HG03571 (cell line): ENCODE results near the gene SNRNP25.
"Not testable (repeated sequence)": the region's sequence is repeated elsewhere in the genome, so short reads cannot be mapped to it uniquely, and the experiment has no call there.

Source experiments
- ATAC-seq: cut with Tn5 transposase; IDR thresholded peaks from one replicate; pipeline ENCODE4 v1.9.1; 2021; ENCODE audit not compliant: unreplicated experiment

The SNRNP25 gene

DNA sequence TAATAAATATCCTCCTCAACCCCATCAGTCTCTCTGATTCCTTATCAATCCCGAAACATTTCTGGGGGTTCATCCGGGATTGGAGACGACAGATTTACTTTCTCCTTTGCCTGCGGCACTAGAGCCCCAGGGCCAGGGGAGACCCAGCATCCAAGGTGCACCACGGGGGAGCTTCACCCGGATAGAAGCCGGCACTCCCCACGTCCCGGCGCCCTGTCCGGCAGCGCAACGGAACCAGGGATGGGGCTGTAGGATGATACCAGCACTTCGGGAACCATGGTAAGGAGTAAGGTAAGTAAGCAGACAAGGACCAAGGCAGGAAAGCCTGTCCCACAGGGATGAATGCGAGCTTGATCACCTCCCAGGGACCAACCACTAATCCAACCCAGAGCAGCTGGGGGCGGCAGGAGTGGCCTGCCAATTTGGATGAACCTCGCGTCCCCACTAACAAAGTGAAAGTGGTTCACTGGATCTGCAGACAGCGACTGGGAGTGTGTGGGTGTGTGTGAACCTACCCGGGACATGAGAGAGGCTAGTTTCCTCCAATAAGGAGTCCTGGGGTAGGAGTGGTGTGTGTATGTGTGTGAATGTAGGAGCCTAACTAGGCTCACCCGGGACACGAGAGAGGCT is 12.1 kb upstream of the SNRNP25 start:
- no peak for ATAC-seq

GRCh38 chr16:42069-42457 is 11.6 kb upstream of the SNRNP25 start:
- ATAC-seq: no peak

DNA sequence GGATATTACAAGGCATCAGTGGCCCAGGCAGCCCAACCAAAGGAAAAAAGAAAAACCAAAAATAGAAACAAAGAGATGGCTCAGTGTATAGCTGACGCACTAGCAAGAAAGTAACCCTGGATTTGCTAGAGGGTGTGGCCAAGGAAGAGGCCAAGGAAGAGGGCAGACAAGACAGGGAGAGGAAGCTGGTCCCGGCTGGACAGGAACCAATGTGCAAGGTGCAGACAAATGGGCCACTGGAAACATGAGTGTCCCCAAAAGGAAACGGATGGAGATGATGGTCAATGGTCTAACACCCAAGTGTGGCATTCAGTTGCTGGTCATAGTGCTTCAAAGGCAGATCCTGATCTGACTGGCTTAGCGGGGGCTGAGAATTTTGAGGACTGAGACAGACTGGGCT is 10.9 kb upstream of the SNRNP25 start:
- ATAC-seq: no peak

DNA sequence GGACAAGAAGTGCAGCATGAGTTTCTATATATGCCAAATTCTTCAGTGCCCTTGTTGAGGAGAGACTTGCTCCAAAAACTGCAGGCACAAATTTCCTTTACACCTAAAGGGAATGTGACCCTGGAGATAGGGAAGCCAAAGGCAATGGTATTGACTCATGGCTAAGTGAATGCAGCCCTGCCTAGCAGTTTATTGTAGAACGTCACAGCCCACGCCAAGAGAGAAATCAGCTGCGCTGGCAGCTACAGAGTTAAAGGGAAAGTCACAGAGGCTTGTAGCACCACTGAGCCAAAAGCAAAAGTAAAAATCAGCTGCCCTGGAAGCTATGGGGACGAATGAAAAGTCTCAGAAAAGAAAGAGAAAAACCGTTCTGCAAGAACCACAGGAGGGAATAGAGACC is 10.3 kb upstream of the SNRNP25 start:
- ATAC-seq: no peak

DNA sequence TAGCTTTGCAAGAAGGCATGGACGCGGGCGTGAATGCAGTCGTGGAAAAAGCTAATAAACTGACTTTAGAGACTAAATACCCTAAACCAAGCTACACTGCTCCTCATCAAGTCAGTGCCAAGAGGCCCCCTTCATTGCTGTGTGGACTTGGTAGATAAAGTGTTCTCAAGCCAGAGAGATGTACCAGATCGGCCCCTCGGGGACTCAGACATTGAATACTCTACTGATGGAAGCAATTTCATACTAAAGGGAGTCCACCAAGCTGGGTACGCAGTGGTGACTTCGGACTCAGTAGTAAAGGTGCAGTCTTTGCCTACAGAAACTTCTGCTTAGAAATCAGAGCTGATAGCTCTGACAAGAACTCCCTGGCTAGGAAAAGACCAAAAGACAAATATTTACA is 9.0 kb upstream of the SNRNP25 start:
- ATAC-seq: no peak

- ATAC-seq: no peak
Observed at GRCh38 chr16:45454-45853, 8.2 kb upstream of the SNRNP25 start.

DNA sequence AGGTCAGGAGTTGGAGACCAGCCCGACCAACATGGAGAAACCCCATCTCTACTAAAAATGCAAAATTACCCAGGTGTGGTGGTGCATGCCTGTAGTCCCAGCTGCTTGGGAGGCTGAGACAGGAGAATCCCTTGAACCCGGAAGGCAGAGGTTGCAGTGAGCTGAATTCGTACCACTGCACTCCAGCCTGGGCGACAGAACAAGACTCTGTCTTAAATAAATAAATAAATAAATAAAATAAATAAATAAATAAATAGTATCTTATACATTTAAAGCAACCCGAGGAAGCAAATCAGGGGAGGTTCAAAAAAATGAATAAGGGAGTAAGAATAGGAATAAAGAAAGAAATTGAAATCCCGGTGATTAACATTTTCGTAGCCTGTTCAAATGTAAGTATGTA is 7.1 kb upstream of the SNRNP25 start:
- not testable (repeated sequence) for ATAC-seq

- no peak for ATAC-seq
Observed at GRCh38 chr16:47234-47633, 6.4 kb upstream of the SNRNP25 start.

DNA sequence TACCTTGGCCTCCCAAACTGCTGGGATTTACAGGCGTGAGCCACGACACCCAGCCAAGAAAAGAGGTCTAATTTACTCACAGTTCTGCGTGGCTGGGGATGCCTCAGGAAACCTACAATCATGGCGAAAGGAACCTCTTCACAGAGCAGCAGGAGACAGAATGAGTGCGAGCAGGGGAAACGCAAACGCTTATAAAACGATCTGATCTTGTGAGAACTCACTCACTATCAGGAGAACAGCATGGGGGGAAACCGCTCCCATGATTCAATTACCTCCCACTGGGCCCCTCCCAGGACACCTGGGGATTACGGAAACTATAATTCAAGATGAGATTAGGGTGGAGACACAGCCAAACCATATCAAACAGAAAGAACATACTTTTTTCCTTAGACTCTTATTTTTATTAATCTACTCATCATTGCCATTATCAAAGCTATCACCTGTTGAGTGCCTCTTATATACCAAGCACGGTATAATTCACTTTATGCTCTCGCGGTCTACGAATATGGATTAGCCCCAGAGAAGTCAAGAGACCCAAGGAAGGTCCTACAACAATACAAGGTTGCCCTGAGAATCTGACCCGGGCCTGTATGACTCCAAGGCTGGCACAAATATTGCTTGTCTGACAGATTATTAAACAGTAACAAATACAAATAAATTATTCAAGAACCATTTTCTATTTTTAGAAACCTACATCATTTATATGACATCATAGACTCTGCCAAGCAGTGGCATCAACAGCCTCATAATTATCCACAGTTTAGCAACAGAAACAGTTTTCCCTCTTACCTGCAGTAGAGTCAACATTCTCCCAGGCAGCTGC is 2.6 kb upstream of the SNRNP25 start:
- ATAC-seq: no peak

DNA sequence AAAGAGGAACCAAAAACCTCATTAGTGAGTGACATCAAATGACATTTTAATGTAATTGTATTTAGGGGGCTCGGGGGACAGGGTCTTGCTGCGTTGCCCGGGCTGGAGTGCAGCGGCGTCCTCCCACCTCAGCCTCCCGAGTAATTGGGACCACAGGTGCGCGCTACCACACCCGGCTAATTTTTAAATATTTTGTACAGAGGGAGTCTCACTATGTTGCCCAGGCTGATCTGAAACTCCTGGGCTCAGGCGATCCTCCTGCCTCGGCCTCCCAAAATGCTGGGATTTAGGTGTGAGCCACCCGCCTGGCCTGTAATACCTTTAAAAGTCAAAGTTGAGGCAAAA is 581 bp downstream of the SNRNP25 start:
- no peak for ATAC-seq

DNA sequence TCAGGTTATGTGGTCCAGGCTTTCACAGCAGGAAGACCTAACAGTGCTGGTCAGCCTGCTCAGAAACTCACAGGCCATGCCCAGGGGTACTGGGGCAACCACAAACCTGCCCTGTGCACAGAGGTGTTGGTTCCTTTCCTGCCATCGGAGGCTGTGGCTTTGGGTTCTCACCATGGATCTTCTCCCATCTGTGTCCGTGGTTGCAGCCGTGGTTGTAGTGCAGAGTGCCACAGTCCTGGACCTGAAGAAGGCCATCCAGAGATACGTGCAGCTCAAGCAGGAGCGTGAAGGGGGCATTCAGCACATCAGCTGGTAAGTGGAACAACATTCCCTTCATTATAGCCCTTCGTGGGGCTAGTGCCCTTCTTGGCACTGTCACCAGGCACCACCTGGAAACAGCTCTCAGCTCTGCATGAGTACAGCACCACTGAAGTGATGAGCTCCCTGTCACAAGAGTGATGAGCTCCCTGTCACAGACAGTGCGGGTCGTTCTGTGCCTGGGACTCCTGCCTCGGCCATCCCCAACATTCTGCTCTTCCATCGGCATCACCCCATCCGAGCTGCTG is 2.0 kb downstream of the SNRNP25 start:
- no peak for ATAC-seq

- ATAC-seq: no peak
Observed at GRCh38 chr16:56231-56927, 2.8 kb downstream of the SNRNP25 start.

- no peak for ATAC-seq
Observed at GRCh38 chr16:57711-58110, 4.1 kb downstream of the SNRNP25 start.

DNA sequence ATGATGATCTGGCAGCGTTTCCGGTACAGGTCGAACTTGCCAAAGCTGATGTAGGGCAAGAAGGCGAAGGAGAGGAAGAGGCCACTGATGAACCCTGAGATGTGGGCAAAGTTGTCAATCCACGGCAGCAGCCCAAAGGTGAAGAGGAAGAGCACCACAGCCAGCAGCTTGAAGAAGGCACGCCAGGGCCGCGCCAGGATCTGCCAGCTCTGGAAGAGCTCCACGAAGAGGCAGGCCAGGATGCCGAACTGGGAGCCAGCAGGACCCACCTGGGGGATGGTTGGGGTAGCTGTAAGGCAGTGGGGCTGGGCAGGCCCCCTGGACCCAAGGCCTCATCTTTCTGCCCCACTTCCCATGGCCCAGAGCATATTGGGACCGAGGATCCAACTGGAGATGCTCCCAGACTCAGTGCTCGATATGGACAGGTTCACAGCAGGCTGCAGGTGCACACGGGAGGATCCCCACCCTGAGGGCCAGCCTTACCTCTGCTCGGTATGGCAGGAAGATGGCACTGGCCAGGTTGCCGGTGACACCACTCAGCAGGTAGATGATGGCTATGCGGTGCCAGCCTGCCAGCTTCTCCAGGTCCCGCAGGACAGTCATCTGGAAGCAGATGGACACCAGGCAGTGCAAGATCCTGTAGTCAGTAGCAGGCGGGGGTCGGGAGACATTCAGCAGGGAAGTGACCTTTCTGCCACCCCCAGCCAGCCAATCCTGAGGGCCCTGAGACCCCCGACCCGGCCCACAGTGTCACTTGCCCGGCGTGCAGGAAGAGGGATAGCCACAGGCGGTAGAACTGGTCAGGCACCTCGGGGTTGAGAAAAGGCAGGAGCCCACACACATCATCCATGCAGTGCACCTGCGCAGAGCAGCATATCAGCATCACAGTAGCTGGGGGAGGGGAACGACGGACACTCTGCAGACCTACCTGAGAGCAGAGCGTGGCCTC is 5.1 kb downstream of the SNRNP25 start:
- no peak for ATAC-seq

GRCh38 chr16:59440-60059 is 5.9 kb downstream of the SNRNP25 start:
- no peak for ATAC-seq

DNA sequence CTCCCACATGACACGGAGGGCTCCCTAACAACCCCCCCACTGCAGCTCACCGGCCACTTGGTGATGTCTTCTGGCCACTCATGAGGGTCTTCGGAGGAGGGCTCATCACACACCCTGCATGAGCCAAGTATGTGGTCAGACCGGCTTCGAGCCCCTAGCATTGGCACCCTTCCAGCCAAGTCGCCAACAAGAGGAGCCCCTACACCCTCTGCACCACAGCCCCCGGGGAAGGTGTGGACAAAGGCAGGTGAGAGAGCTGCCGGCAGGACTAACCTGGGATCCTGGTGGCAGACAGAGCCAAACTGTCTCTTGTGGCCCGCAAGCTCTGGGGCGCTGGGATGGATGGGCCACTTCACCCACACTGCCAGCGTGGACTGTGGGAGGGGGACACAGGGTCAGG is 6.5 kb downstream of the SNRNP25 start:
- no peak for ATAC-seq

DNA sequence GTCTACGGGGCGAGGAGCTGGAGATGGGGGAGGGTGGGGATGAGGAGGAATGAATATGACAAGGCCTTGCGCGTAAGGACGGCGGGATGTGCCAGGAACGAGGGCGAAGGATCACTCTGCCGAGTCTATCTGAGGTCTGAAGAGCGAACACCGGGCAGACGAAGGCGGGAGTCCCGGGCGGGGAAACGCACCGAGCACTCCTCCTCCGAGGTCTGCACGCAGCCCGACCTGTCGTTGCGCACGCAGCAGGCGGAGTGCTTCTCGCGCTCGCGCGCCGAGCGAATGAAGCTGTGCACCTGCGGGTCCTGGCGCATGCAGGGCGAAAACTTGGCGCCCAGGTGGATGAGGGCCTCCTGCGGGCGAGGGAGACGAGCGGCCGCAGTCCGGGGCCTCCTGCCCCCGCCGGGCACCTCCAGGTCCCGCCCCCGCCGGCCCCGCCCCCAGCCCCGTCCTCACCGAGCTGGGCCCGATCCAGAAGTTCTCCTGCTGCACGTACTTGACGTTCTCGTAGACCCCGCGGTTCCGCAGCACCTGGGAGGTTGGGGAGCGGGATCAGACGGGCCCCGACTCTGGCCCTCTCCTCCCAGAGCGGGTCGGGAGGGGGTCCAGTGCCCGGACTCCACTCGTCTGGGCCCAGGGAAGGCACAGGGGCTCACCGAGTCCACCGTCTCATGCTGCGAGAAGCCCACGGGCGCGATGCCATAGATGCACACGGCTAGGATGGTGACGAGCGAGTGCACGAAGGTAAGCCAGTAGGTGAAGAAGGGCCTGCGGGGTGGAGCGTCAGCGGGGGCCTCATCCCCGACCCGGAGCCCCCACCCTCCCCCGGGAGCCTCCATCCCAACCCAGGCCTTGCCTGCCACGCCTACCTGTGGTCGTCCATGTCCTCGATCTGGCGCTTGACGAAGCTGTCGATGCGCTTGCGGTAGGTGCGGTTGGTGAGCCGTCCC is 7.6 kb downstream of the SNRNP25 start:
- no peak for ATAC-seq

DNA sequence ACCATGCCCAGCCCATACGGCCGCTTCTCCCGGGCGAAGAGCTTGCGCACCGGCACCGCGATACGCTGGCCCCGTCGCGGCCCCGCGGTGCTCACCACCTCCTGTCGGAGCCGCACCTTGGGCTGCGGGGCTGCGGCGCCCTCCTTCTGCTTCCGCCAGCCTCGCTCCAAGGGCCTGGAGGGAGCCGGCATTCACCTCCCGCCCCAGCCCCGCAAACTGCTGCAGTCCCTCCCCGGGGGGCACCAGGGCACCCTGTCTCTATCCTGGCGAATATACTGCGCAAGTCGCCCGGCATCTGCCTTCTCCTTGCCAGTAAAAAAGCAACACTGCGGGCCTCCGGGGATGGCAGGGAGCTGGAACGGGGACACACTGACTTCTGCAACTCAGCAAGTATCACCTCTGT is 8.3 kb downstream of the SNRNP25 start:
- no peak for ATAC-seq

DNA sequence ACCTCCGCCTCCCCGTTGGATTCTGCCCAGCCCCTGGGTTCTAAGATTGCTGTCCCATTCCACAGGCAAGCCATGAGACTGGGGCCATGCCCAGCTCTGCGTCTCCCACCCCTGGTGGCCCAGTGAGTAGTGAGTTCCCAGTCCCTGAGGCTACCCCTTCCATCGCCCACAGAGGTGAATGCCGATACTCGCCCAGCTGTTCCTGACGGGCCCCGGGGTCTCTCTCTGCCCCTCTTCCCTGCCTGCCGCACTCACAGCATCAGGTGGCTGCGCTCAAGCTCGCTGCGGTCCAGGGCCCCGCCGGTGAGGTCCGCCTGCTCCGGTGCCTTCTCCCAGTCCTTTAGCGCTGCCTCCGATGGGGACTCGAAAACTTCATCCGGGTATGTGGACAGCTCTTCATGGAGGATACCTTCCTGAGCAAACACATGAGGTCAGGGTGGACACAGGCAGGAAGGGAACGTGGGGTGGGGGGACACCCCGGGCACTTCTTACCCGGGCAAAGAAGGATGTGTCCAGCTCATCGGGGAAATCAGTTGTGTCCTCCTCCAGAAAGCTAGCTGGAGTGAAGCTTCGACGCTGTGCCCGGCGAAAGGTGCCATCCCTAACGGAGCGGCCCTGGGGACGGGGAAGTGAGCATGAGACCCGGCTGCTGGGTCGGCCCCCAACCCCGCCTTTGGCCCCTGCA is 8.8 kb downstream of the SNRNP25 start:
- ATAC-seq: no peak
